ENCODE measurements around the gene GJA3. TPM values are rescaled to one million over a fixed set of nuclear protein-coding genes. Genes with fewer than 3 reads are reported as not detected.

Gene GJA3
- total and polyA plus RNA-seq, 2 donors (not counting 1 experiment from before 2014, with no cell fraction given): 0.33 to 0.44 TPM

DNA sequence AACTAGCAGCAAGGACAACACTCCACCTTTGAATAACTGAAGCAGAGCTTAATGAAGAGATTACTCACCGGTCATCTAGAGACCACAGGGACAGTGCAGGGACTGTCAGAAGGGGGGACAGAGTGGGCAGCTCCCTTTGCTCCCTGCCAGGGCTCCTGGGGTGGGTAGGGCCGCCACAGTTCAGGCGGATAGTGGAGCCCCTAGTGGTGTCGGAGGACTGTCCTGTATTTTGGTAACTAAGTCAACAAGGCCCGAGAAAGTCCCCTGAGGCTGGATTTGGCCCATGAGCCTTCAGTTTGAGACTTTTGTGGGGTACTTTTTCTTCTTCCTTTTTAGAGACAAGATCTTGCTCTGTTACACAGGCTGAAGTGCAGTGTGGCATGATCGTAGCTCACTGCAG is 44.6 kb downstream of the GJA3 start:
- Histone ChIP-seq H3K9ac (ENCODE audit: insufficient read depth, low read length) (no peak overlapping the region), H2AFZ (ENCODE audit: low read length) (no peak overlapping the region), H3K27me3 (ENCODE audit: control insufficient read depth, insufficient read depth, low read length) (no peaks in the 10 kb centered on the region), H3K27ac (ENCODE audit: insufficient read depth, low read length) (no peak overlapping the region), H3K36me3 (ENCODE audit: control insufficient read depth, insufficient read depth, low read length) (no peaks in the 10 kb centered on the region), H3K4me1 (ENCODE audit: control insufficient read depth, extremely low read depth, insufficient read depth, low read length) (peaks cover 2% of the 10 kb centered on the region), H4K20me1 (ENCODE audit: control insufficient read depth, extremely low read depth, insufficient read depth, low read length) (no peaks in the 10 kb centered on the region), H3K79me2 (ENCODE audit: control insufficient read depth, insufficient read depth, low read length) (no peaks in the 10 kb centered on the region), H3K9me3 (ENCODE audit: control insufficient read depth, insufficient read depth, low read depth, low read length) (no peaks in the 10 kb centered on the region), H3K4me2 (ENCODE audit: extremely low read depth, insufficient read depth, low read length) (no peak overlapping the region), H3K4me3 (replicated peaks in 1 of 4; ENCODE audit: control extremely low read depth in 1 of 4, insufficient read depth in 1 of 4, low read depth in 3 of 4, low read length in 4 of 4) (no peak overlapping the region)
- no peak for DNase-seq (ENCODE audit: low read depth in 2 of 2)
- TF ChIP-seq, protein P1, sequence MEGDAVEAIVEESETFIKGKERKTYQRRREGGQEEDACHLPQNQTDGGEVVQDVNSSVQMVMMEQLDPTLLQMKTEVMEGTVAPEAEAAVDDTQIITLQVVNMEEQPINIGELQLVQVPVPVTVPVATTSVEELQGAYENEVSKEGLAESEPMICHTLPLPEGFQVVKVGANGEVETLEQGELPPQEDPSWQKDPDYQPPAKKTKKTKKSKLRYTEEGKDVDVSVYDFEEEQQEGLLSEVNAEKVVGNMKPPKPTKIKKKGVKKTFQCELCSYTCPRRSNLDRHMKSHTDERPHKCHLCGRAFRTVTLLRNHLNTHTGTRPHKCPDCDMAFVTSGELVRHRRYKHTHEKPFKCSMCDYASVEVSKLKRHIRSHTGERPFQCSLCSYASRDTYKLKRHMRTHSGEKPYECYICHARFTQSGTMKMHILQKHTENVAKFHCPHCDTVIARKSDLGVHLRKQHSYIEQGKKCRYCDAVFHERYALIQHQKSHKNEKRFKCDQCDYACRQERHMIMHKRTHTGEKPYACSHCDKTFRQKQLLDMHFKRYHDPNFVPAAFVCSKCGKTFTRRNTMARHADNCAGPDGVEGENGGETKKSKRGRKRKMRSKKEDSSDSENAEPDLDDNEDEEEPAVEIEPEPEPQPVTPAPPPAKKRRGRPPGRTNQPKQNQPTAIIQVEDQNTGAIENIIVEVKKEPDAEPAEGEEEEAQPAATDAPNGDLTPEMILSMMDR (conservative IDR thresholded peaks at IDR 0.05 in 1 of 2, IDR thresholded peaks at IDR 0.05 in 1 of 2; ENCODE audit: low read depth in 1 of 2, low read length in 2 of 2): no peak
- no peak for TF ChIP-seq EZH2 (IDR thresholded peaks at IDR 0.05; ENCODE audit: low read length, missing control alignments)

GRCh38 chr13:20114066-20114610 is 46.7 kb downstream of the GJA3 start:
- no peaks in the 10 kb centered on the region for H3K79me2 ChIP-seq (ENCODE audit: control insufficient read depth, insufficient read depth, low read length)
- H4K20me1 ChIP-seq (ENCODE audit: control insufficient read depth, extremely low read depth, insufficient read depth, low read length): no peaks in the 10 kb centered on the region
- no peak for TF ChIP-seq EZH2 (IDR thresholded peaks at IDR 0.05; ENCODE audit: low read length, missing control alignments)
- TF ChIP-seq, protein P1 (conservative IDR thresholded peaks at IDR 0.05 in 1 of 2, IDR thresholded peaks at IDR 0.05 in 1 of 2; ENCODE audit: low read depth in 1 of 2, low read length in 2 of 2): no peak
- H3K9ac ChIP-seq (ENCODE audit: insufficient read depth, low read length): no peak overlapping the region
- no peaks in the 10 kb centered on the region for H3K36me3 ChIP-seq (ENCODE audit: control insufficient read depth, insufficient read depth, low read length)
- no peaks in the 10 kb centered on the region for H3K9me3 ChIP-seq (ENCODE audit: control insufficient read depth, insufficient read depth, low read depth, low read length)
- H3K4me3 ChIP-seq (replicated peaks in 1 of 4; ENCODE audit: control extremely low read depth in 1 of 4, insufficient read depth in 1 of 4, low read depth in 3 of 4, low read length in 4 of 4): no peak overlapping the region
- no peak overlapping the region for H3K27ac ChIP-seq (ENCODE audit: insufficient read depth, low read length)
- H3K27me3 ChIP-seq (ENCODE audit: control insufficient read depth, insufficient read depth, low read length): no peaks in the 10 kb centered on the region
- no peak for DNase-seq (ENCODE audit: low read depth in 2 of 2)
- H2AFZ ChIP-seq (ENCODE audit: low read length): no peak overlapping the region
- no peaks in the 10 kb centered on the region for H3K4me1 ChIP-seq (ENCODE audit: control insufficient read depth, extremely low read depth, insufficient read depth, low read length)
- no peak overlapping the region for H3K4me2 ChIP-seq (ENCODE audit: extremely low read depth, insufficient read depth, low read length)

DNA sequence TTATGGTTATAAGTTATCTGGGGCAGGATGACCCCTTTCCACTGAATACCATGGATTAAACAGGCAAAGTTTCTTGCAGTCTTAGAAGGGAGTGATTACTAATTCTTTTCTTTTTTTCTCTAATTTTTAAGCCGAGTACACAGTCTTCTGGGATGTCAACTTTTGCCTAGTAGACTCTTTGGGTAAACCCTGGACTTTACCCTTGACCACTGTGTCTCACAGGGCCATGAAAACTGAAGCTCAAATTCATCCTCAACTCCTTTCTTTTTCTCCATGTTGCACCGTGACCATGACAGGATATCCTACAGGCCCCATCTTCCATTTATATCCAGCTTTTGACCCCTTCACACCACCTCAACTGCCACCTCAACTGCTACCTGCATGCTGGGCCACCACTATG is 51.8 kb downstream of the GJA3 start:
- Histone ChIP-seq H2AFZ (ENCODE audit: low read length) (no peak overlapping the region), H3K9me3 (ENCODE audit: control insufficient read depth, insufficient read depth, low read depth, low read length) (no peaks in the 10 kb centered on the region), H3K27ac (ENCODE audit: insufficient read depth, low read length) (no peak overlapping the region), H3K79me2 (ENCODE audit: control insufficient read depth, insufficient read depth, low read length) (no peaks in the 10 kb centered on the region), H3K36me3 (ENCODE audit: control insufficient read depth, insufficient read depth, low read length) (no peaks in the 10 kb centered on the region), H4K20me1 (ENCODE audit: control insufficient read depth, extremely low read depth, insufficient read depth, low read length) (no peaks in the 10 kb centered on the region), H3K27me3 (ENCODE audit: control insufficient read depth, insufficient read depth, low read length) (peaks cover 17% of the 10 kb centered on the region), H3K4me2 (ENCODE audit: extremely low read depth, insufficient read depth, low read length) (no peak overlapping the region), H3K9ac (ENCODE audit: insufficient read depth, low read length) (no peak overlapping the region), H3K4me1 (ENCODE audit: control insufficient read depth, extremely low read depth, insufficient read depth, low read length) (no peaks in the 10 kb centered on the region), H3K4me3 (replicated peaks in 1 of 4; ENCODE audit: control extremely low read depth in 1 of 4, insufficient read depth in 1 of 4, low read depth in 3 of 4, low read length in 4 of 4) (no peak overlapping the region)
- TF ChIP-seq, protein P1 (conservative IDR thresholded peaks at IDR 0.05 in 1 of 2, IDR thresholded peaks at IDR 0.05 in 1 of 2; ENCODE audit: low read depth in 1 of 2, low read length in 2 of 2): no peak
- TF ChIP-seq EZH2 (IDR thresholded peaks at IDR 0.05; ENCODE audit: low read length, missing control alignments): no peak
- DNase-seq (ENCODE audit: low read depth in 2 of 2): no peak
